ENCODE results near the gene FALEC. TPM values are rescaled to one million over a fixed set of nuclear protein-coding genes. Genes with fewer than 3 reads are reported as not detected.

FALEC gene
- total and polyA plus RNA-seq, 8 donors, result 0.93 TPM; not detected in 7

- Histone ChIP-seq H3K27me3 (no peaks in the 10 kb centered on the region), H3K4me3 (peak overlapping the region; percentile 3 to 45 (median 16)), H3K9me3 (no peaks in the 10 kb centered on the region), H3K36me3 (peaks cover 0 to 50% (median 35%) of the 10 kb centered on the region in 4 donors), H3K27ac (peak overlapping the region in 4 of 5 donors; percentile 97 to 100 (median 100)), H3K4me1 (peaks cover 42 to 79% (median 60%) of the 10 kb centered on the region in 4 donors)
- TF ChIP-seq EP300 (IDR thresholded peaks at IDR 0.05) (no peak), POLR2A (IDR thresholded peaks at IDR 0.05) (no peak), POLR2AphosphoS5 (IDR thresholded peaks at IDR 0.05) (no peak), CTCF (IDR thresholded peaks at IDR 0.05) (no peak)
- intact Hi-C loops (cut with DNase I; ENCODE audit: low total_unique reads), result loop anchor here (10.0 kb wide), 1 partner anchor 66 kb away; the partner anchor contains the start of gene ENSA
- DNase-seq, result peak in 1 of 2 donors; percentile 67
- 71 to 77% (median 73%) methylated on average over 10 to 28 of the region's 28 CpGs for WGBS, 5 donors
Measured at GRCh38 chr1:150558761-150559655, 43.5 kb downstream of the FALEC start.

- H3K4me3 ChIP-seq, result peak overlapping the region in 2 of 4 donors; percentile 34 to 45
- WGBS, 5 donors, result 58 to 78% (median 73%) methylated on average over 9 to 10 of the region's 10 CpGs
- H3K27me3 ChIP-seq, result no peaks in the 10 kb centered on the region
- intact Hi-C loops (cut with DNase I; ENCODE audit: low total_unique reads), result loop anchor here (10.0 kb wide), 1 partner anchor 65 kb away; the partner anchor contains the start of gene ENSA
- peaks cover 48 to 79% (median 65%) of the 10 kb centered on the region in 4 donors for H3K4me1 ChIP-seq
- H3K36me3 ChIP-seq, result peaks cover 0 to 43% (median 35%) of the 10 kb centered on the region in 4 donors
- no peak for TF ChIP-seq CTCF (IDR thresholded peaks at IDR 0.05)
- TF ChIP-seq EP300 (IDR thresholded peaks at IDR 0.05), result no peak
- TF ChIP-seq POLR2A (IDR thresholded peaks at IDR 0.05), result no peak
- no peak for TF ChIP-seq POLR2AphosphoS5 (IDR thresholded peaks at IDR 0.05)
- no peaks in the 10 kb centered on the region for H3K9me3 ChIP-seq
- no peak for DNase-seq
- H3K27ac ChIP-seq, result peak overlapping the region; percentile 21 to 100 (median 100)
Measured at GRCh38 chr1:150559656-150560010, 44.1 kb downstream of the FALEC start.

GRCh38 chr1:150560011-150560438 is 44.5 kb downstream of the FALEC start:
- intact Hi-C loops (cut with DNase I; ENCODE audit: low total_unique reads), result no loop called here
- 14 to 22% (median 17%) methylated on average over 9 of the region's 9 CpGs for WGBS, 5 donors
- Histone ChIP-seq H3K36me3 (peaks cover 0 to 39% (median 34%) of the 10 kb centered on the region in 4 donors), H3K4me1 (peaks cover 52 to 83% (median 69%) of the 10 kb centered on the region in 4 donors), H3K9me3 (no peaks in the 10 kb centered on the region), H3K27ac (peak overlapping the region; percentile 21 to 100 (median 100)), H3K4me3 (peak overlapping the region; percentile 4 to 60 (median 40)), H3K27me3 (no peaks in the 10 kb centered on the region)
- no peak for TF ChIP-seq POLR2A (IDR thresholded peaks at IDR 0.05)
- peak in 5 of 7 experiments; percentile 86 to 97 (median 94) for TF ChIP-seq CTCF (IDR thresholded peaks at IDR 0.05)
- TF ChIP-seq EP300 (IDR thresholded peaks at IDR 0.05), result no peak
- peak in 1 of 3 donors; percentile 56 for TF ChIP-seq POLR2AphosphoS5 (IDR thresholded peaks at IDR 0.05)
- DNase-seq, result peak; percentile 85 to 91

GRCh38 chr1:150560576-150561253 is 45.2 kb downstream of the FALEC start:
- no peaks in the 10 kb centered on the region for H3K9me3 ChIP-seq
- intact Hi-C loops (cut with DNase I; ENCODE audit: low total_unique reads), result no loop called here
- peak overlapping the region; percentile 34 to 60 (median 47) for H3K4me3 ChIP-seq
- TF ChIP-seq CTCF (IDR thresholded peaks at IDR 0.05) (peak in 5 of 7 experiments; percentile 70 to 91 (median 88)), POLR2A (IDR thresholded peaks at IDR 0.05) (no peak)
- H3K36me3 ChIP-seq, result peaks cover 0 to 32% (median 27%) of the 10 kb centered on the region in 4 donors
- H3K27me3 ChIP-seq, result no peaks in the 10 kb centered on the region
- peak; percentile 92 to 96 for DNase-seq
- WGBS, 5 donors, result 12 to 16% (median 15%) methylated on average over 17 of the region's 17 CpGs
- H3K4me1 ChIP-seq, result peaks cover 59 to 90% (median 75%) of the 10 kb centered on the region in 4 donors
- peak overlapping the region; percentile 92 to 100 (median 100) for H3K27ac ChIP-seq

Data from stomach (tissue), 9 donors.